ENCODE data around the gene FAM229A.

GRCh38 chr1:32394141-32394889 is 32.0 kb upstream of the FAM229A start, which contains the start of gene BSDC1:
- TF ChIP-seq CTCF (IDR thresholded peaks at IDR 0.05 in 8 of 11, conservative IDR thresholded peaks at IDR 0.05 in 3 of 11) (peak in 3 of 11 experiments; percentile 20 to 32 (median 24)), POLR2A (IDR thresholded peaks at IDR 0.05) (peak in 2 of 3 donors; percentile 81 to 86), POLR2AphosphoS5 (IDR thresholded peaks at IDR 0.05) (peak; percentile 97 to 99 (median 98))

Data from spleen (tissue), 7 donors.